DMS53 treated with DMSO at 0.1 percent for 48 hours (cell line): ENCODE results near the gene ACTC1.

ENCODE experiments used
- DNase-seq: peaks from one replicate; lab custom pipeline; 2025; ENCODE audit not compliant: unreplicated experiment; lab: John Stamatoyannopoulos, UW

Gene ACTC1

DNA sequence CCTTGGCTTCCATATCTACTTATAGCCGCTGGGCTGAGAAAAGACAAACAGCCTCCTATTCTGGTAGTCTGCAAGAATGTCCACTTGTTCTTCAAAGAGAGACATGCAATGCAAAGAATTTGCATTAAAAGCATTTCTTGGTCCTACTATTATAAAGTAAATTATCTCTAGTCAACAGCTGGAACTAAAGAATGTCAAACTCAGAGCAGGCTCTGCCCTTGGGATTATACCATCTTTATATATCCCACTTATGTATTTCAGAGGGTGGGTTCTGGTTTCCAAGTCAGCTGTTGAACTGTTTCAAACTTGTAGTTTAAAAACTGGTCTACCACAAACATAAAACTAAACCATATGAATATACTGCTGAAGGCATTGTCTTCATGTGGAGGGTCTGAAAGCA lies 7.0 kb upstream of the ACTC1 start:
- DNase-seq: no peak

DNA sequence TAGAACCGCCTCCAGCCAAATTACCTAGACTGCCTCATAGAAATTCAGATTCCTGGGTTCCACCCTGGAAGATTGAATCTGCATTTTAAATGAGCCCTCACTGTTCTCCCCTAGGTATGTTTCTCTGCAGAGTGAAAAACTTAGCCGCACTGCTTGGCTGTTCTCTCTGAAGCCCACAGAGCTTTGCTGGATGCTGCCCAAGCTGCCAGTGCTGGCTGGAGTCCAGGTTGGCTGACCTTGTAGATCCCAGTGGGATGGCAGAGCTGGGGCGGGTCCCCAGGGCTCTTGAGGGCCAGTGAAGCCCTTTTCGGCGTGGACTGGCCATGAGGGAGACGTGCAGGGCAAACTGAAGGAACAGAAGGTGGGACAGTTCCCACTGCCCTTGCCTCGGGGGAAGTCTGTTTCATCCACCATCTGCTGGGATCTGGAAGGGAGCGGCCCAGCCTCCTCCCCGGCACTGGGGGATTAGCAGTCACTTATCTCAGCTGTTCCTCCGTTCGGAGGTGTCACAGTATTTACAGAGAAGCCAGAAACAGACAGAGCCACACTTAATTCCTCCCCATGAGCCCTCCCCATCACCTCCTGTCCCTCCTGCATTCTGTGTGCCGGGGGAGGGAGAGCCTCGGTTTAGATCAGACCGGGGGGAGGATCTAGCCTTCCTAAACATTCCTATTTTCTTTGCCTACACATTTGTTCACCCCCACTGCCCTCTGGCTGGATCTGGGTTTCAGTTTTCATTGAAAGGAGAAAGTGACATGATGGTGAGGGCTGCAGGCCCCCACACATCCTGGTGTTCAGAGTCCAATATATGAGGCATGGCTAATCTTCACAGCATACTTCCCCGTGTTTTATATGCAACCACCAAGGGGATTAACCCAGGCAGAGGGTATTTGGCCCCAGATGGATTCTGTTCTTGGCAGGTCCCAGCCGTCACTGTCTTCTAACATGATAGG lies 4.1 kb upstream of the ACTC1 start:
- no peak for DNase-seq

DNA sequence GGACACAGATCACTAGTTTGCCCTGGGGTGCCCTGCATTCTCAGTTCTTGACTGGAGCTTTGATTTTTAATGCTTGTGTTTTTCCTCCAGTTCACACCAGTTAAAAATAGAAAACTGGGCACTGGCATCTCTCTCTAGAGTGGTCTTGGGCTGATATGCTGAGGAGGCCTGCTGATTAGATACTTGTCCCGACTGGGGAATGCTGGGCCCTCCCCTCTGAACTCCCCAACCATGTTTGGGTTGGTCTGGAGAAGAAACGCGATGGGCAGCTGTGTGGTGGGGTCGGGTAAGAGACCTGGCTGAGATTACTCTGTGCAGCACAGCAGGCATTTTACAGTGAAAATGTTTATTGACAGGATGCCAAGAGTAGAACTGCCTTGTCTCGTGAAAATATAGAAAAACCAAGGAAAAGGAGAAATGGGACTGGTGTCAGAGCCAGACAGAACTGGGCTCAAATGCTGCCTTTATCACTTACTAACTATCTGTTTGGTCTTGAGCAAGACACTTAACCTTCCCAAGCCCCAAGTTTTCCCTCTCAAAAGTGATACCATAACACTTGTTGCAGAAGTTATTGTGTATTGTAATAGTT lies 1.6 kb upstream of the ACTC1 start:
- DNase-seq: no peak

DNA sequence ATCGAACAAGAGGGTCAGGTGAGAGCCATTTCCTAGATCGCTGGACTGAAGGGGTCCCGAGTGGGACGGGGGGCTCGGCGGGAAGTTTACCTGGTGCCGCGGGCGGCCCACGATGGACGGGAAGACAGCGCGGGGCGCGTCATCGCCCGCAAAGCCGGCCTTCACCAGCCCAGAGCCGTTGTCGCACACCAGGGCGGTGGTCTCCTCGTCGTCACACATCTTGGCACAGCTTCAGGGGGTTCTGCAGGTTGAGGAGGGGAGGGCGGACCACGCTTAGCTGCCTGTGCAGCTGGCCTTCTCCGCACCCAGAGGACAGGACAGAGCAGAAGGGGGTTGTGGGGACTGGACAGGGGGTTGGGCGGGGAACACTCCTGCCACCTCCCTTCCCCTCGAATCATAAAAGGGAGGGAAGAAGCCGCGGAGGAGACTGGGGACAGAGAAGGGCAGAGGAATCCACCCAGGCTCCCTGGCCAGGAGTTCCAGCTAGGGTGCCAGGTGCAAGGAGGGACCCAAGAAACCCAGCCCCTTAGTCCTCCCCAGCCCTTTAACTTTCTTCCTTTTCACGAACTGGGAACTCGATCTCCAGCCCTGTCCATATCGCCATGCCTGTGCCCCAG lies 651 bp downstream of the ACTC1 start:
- DNase-seq: no peak

DNA sequence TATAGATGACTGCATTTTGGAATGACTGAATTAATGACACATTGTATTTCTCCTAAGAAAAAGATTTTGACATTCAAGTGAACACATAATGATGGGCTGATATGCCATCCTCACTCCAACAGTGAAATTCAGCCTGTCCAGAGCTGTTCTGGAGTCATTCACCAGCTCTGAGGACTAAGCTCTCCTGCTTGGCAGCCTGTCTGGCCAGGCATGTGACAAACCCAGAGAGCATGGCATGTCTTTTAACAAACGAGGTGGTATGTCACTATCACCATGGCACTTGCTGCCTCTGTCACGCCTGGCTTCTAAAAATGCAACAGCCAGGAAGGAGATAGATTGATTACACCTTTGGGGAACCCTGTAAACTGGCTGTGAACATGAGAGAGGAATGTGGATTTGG lies 1.4 kb downstream of the ACTC1 start:
- no peak for DNase-seq

DNA sequence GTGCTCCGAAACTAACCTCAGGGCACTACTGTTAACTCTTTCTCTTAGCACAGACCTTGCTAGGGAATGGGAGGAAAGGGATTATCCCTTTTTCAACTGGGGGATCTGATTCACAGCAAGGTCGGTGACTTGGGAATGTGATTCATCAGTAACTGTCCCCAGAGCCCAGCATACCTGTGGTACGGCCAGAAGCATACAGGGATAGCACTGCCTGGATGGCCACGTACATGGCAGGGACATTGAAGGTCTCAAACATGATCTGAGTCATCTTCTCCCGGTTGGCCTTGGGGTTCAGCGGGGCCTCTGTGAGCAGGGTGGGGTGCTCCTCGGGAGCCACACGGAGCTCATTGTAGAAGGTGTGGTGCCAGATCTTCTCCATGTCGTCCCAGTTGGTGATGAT lies 2.3 kb downstream of the ACTC1 start:
- DNase-seq: no peak

DNA sequence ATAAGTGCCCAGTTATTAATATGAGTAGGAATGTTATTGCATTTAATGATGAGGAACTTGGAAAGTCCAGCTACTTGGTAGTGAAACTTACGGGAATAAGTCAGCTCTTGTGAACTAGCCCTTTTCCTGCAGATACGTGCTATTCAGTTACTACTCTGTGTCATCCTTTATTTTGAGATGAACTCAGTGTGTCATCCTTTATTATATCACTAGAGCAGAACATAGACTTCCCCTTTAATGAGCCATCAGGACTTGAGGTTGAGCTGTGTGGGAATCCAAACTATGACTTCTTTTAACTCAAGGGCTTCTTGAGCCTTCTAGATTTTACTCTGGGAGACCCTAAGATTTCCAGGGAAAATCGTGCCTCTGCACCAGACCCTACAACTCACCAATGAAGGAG lies 3.6 kb downstream of the ACTC1 start:
- DNase-seq: no peak

DNA sequence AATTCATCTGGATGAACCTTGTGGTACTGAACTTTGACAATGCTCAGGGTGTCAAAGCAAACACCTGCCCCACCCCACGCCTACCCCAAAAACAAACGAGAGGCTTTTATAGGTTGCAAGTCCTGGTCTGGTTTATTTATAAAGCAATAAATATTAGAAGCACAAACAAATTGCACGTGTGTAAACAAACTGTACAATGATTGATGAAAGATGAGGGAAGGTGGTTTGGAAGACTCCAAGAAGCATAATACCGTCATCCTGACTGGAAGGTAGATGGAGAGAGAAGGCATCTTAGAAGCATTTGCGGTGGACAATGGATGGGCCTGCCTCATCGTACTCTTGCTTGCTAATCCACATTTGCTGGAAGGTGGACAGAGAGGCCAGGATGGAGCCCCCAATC lies 5.2 kb downstream of the ACTC1 start:
- DNase-seq: no peak

DNA sequence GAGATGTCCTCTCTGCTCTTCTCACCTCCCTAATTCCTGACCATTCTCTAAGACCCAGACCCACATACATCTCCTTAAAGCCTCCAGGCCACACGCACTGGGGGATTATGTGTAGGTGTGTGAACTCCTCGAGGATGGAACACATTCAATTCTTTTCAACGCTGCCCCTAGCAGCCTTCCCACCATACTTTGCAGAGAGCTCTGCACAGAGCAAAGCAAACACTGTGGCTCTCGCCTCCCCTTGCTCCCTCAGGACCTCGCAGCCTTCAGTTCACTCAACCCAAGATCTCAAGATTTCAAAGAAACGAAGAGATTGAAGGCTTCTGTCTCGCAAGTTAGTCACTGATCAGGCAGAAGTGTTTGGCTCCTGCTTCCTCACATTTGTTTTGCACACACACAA lies 6.0 kb downstream of the ACTC1 start:
- no peak for DNase-seq

DNA sequence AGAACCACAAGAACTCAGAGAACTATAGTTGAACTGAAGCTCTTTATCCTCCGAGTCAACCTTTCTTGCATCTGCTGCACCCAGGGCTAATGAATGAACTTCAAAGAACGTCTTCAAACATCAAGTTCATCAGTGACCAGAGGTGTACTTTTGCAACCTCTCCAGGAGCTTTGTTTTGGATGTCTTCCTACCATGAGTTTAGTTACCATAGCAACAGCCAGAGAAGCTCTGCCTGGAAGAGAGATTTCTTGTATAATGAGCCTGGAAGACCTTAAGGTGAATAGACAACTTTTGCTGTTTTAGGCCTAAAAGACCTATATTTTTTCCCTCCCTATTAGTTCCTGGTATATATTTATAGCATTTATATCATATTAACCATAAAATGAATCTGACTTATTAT lies 9.1 kb downstream of the ACTC1 start:
- DNase-seq: no peak

DNA sequence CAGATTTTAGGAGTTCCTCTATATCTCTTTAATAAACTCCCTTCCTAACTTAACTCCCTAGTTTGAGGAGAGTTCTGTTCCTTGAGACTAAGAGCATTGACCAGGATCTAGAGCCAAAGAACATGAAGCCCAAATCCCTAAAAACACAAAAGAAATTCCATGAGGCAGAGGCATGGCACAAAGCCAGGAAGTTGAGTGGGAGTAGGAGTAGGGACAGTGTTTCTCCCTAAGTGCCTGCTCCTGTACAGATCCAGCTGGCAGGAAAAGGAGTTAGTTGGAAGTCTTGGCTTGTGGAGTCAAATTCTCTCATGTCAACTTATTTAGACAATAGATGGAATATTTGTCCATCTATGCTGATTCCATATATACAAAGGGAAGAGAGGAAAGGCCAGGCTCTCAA lies 11.4 kb downstream of the ACTC1 start:
- DNase-seq: no peak

DNA sequence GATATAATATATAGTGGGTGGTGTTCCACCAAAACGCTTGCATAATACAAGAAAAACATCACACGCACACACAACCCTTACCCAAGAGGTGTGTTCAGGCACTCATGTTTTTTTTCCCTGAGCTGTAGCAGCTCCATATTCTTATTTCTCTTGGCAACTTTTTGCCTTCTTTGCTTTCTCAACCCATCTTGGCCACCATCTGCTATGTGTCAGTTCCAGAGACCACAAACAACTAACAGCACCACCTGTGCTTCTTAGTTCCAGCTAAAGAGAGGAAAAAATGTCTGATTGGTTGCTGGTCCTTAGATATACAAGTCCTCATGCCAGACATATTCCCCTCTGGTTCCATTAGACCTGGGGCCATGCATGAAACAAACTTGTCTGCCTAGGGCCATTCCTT lies 11.9 kb downstream of the ACTC1 start:
- DNase-seq: no peak

DNA sequence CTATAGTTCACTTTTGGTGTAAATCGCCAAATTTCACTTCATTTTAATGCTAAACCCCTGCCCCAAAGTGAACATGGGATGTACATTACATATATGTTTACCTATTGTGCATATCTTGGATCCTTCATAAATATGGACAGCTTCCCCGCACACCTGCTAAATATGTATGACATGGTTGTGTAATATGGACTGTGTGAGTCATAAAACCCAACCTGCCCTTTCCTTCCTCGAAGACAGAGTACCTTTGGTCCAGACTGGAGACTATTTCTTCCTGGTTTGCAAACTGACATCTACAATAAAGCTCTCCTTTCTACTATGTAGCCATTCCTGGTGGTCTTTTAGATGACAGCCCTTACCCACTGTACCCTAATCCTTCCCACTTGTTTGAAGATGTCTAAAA lies 12.4 kb downstream of the ACTC1 start:
- DNase-seq: no peak

DNA sequence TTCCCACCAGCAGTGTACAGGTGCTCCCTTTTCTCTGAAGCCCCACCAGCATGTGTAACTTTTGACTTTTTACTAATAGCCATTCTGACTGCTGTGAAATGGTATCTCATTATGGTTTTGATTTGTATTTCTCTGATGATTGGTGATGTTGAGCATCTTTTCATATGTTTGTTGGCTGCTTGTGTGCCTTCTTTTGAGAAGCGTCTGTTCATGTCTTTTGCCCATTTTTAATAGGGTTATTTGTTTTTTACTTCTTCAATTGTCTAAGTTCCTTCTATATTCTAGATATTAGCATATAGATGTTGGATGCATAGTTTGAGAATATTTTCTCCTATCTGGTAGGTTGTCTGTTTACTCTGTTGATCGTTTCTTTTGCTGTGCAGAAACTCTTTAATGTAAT lies 14.6 kb downstream of the ACTC1 start:
- no peak for DNase-seq

DNA sequence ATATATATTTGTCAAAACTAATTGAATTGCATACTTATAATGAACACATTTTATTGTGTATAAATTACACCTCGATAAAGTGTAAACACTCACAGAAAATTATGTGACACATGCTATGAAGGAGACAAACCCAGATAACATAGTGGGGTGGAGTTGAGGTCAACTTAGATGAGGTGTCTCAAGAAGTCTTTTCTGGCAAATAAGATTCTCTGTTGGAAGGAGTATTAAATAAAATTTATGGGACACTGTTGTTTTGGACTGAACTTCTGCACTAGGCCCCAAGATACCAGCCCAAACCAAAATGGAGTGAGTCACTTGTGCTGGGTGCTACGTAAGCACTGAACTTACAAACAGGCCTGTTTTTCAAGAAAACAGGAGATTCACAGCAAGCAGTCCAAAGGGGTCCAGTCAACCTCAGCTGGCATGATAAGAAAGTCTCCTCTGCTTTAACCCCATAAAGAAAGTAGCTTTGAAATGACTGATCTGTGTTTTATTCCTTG lies 18.7 kb downstream of the ACTC1 start:
- DNase-seq: no peak

DNA sequence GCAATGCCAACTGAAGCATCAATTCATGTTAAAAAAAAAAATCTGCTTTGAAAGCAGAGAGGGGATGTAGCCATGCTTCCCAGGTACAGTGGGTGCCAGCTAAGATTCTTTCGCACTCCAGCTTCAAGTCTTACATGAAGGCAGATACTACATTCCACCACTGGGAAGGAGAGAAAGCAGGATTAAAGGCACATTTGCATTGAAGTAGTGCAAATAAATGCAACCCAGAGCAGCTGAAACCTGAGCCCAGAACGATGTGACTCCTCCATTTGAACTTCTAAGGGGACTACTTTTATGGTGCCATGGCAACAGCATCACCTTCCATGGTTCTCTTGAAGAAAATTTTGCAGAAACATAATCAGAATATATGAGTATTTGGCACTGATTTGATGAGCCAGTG lies 21.4 kb downstream of the ACTC1 start:
- DNase-seq: no peak

DNA sequence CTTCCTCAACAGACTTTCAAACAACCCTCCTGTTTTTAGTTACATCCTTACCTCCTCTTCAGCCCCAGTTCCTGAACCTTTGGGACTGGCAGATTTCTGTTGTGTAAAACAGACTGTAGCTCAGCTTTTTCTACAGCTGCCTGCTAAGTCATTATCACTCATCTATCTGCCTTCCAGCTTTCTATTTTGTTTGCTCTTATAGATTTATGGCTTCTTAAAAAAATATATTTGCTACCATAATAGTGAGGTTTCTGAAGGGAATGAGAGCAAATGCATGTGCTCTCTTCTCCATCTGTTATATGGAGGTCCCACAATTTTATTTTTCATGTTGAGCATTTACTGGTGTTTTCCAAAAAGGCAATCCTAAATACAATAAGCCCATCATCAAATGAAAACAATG lies 22.3 kb downstream of the ACTC1 start:
- no peak for DNase-seq

DNA sequence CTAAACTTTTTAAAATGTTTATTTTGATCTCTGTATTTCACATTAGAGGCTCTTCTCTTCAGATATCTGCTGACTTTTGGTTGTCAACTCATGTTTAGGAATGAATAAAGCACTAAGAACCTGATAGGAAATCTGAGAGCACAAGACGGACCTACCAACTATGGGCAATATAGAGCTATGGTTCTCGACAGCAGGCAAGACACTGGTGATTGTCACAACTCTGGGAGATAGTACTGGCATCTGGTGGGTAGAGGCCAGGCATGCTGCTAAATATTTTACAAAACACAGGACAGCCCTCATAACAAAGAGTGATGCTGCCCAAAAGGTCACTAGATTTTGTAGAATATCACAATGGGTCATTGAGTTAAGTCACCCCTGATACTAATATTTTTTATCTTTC lies 23.0 kb downstream of the ACTC1 start:
- no peak for DNase-seq

DNA sequence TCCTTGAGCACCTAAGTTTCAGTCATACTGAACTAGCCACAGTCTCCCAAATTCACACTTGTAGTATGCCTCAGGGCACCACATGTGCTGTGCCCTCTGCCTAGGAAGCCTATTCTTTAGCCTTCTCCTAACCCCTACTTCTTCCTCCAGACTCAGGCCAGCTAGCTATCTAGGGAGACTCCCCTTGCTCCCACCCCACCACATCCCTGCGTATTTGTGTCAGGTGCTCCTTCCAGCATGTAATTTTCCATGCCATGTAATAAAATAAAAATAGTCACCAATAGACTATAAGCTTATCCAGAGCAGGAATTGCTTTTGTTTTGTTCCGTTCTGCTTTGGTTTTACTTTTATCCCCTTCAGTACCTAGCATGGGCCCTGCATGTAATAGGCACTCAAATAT lies 25.6 kb downstream of the ACTC1 start:
- DNase-seq: no peak

DNA sequence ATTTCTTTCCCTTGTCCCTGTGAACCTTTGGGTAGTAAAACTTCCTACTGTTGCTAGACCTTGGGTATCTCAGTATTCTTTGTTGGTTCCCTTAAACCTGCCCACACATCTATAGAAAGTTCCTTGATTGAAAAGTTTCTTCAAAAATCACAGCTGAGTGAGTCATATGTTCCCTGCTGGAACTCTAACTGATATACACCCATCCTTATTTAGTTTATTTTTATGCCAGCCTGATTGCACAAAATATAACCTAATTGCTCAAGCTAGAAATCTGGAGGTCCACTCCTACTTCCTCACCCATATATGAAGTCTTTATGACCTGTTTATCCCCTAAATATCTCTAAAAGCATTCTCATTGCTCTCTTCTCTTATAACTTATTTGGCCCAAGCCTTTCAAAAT lies 26.8 kb downstream of the ACTC1 start:
- no peak for DNase-seq

DNA sequence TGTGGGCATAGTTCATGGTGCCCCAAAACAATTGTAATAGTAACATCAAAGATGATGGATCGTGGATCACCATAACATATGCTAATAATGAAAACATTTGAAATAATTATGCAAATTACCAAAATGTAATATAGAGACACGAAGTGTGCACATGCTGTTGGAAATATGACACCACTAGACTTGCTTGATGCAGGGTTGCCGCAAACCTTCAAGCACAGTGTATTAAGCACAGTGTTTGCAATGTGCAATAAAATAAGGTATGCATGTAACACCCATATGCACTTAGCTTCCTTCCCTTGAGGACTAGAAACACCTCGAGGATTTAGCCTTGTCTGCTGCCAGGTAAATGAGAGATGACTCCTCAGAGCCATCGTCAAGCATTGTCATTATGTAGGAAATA lies 29.6 kb downstream of the ACTC1 start:
- DNase-seq: no peak

DNA sequence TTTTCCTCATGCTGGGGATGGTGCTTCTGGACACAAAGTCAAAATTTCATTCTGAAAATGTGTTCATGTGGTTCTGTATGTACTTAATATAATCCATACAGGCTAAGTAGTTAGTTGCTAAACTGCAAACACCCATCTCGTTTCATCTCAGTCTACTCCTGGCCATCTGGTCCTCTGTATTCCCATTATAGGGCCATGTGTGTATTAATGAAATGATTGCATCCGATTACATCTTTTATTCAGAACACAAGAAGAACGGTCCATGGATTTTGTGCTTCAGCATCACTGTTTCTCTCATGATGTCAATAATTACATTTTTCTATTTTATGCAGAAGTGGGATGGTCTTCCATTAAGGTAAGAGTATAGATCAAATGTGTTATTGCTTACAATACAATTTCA lies 34.4 kb downstream of the ACTC1 start:
- no peak for DNase-seq
